Activated CD8-positive, alpha-beta T cell treated with anti-CD3 and anti-CD28 coated beads for 36 hours (primary cell): ENCODE measurements around the gene ATP10B. TPM values are rescaled to one million over a fixed set of nuclear protein-coding genes. Genes with fewer than 3 reads are reported as not detected.

Source experiments
- ATAC-seq: fragments of 200-7000 bp; cut with Tn5 transposase; one replicate; pipeline ENCODE4 v1.10.0; 2021; ENCODE audit warnings: mild to moderate bottlenecking, moderate library complexity
- CTCF ChIA-PET: fragments of 350-600 bp; sonication (Branson Sonifier 250); formaldehyde crosslinking; loops from one replicate; lab custom pipeline; 2021; ENCODE audit warnings: antibody characterized with exemption; lab: Charles Lee
- POLR2A ChIA-PET: fragments of 350-600 bp; sonication (Branson Sonifier 250); formaldehyde crosslinking; loops from one replicate; lab custom pipeline; 2021; ENCODE audit warnings: antibody characterized with exemption; lab: Charles Lee
- DNase-seq: peaks from one replicate; pipeline ENCODE4 v3.0.0-alpha.2; 2020
- H3K27ac Mint-ChIP-seq: one replicate; pipeline ENCODE4 v1.8.0; 2021; ENCODE audit warnings: mild to moderate bottlenecking, mixed read lengths
- H3K27me3 Mint-ChIP-seq: one replicate; pipeline ENCODE4 v1.8.0; 2021; ENCODE audit warnings: mixed read lengths
- H3K36me3 Mint-ChIP-seq: one replicate; pipeline ENCODE4 v1.8.0; 2021; ENCODE audit warnings: low read depth, mixed read lengths
- H3K4me1 Mint-ChIP-seq: one replicate; pipeline ENCODE4 v1.8.0; 2021; ENCODE audit warnings: low read depth, mixed read lengths
- H3K4me3 Mint-ChIP-seq: one replicate; pipeline ENCODE4 v1.8.0; 2021; ENCODE audit warnings: mild to moderate bottlenecking, moderate library complexity, mixed read lengths
- H3K9me3 Mint-ChIP-seq: one replicate; pipeline ENCODE4 v1.8.0; 2021; ENCODE audit warnings: mixed read lengths
- intact Hi-C: fragments of 100-400 bp; cut with micrococcal nuclease; formaldehyde crosslinking; loops from one replicate; pipeline ENCODE4 v1.10.0; 2022
- total RNA-seq, 2 experiments: library from RNA; stranded (reverse); gene quantifications; one replicate each; pipeline ENCODE4 v1.2.3, GENCODE V29; 2021
- TF ChIP-seq, protein P1 (sequence below): fragments of 200-600 bp; IDR thresholded peaks from one replicate; pipeline ENCODE4 v1.8.0; 2022; ENCODE audit warnings: antibody characterized with exemption, mild to moderate bottlenecking

The ATP10B gene
- total RNA-seq, 2 experiments from 2014 or later: not detected

GRCh38 chr5:160749682-160750081 is 102.3 kb downstream of the ATP10B start:
- TF ChIP-seq, protein P1, sequence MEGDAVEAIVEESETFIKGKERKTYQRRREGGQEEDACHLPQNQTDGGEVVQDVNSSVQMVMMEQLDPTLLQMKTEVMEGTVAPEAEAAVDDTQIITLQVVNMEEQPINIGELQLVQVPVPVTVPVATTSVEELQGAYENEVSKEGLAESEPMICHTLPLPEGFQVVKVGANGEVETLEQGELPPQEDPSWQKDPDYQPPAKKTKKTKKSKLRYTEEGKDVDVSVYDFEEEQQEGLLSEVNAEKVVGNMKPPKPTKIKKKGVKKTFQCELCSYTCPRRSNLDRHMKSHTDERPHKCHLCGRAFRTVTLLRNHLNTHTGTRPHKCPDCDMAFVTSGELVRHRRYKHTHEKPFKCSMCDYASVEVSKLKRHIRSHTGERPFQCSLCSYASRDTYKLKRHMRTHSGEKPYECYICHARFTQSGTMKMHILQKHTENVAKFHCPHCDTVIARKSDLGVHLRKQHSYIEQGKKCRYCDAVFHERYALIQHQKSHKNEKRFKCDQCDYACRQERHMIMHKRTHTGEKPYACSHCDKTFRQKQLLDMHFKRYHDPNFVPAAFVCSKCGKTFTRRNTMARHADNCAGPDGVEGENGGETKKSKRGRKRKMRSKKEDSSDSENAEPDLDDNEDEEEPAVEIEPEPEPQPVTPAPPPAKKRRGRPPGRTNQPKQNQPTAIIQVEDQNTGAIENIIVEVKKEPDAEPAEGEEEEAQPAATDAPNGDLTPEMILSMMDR: no peak
- Mint-ChIP-seq H3K4me3 (no peak overlapping the region), H3K27me3 (peaks cover 7% of the 10 kb centered on the region), H3K4me1 (no peaks in the 10 kb centered on the region), H3K27ac (no peak overlapping the region), H3K9me3 (no peaks in the 10 kb centered on the region), H3K36me3 (no peaks in the 10 kb centered on the region)
- DNase-seq (no peak), ATAC-seq (no peak)
- intact Hi-C loops: no loop called here
- ChIA-PET CTCF (no interaction called here), POLR2A (no interaction called here)

- Mint-ChIP-seq H3K4me1 (no peaks in the 10 kb centered on the region), H3K4me3 (no peak overlapping the region), H3K36me3 (no peaks in the 10 kb centered on the region), H3K9me3 (no peaks in the 10 kb centered on the region), H3K27me3 (peaks cover 7% of the 10 kb centered on the region), H3K27ac (no peak overlapping the region)
- ChIA-PET POLR2A (no interaction called here), CTCF (interaction anchor here (1.5 kb wide), 1 partner anchor 311 kb away, joined by 3 read pairs; no protein-coding TSS in a partner anchor)
- ATAC-seq (no peak), DNase-seq (no peak)
- intact Hi-C loops: no loop called here
- TF ChIP-seq, protein P1: no peak
These were observed 103.0 kb downstream of the ATP10B start for GRCh38 chr5:160749026-160749425.

DNA sequence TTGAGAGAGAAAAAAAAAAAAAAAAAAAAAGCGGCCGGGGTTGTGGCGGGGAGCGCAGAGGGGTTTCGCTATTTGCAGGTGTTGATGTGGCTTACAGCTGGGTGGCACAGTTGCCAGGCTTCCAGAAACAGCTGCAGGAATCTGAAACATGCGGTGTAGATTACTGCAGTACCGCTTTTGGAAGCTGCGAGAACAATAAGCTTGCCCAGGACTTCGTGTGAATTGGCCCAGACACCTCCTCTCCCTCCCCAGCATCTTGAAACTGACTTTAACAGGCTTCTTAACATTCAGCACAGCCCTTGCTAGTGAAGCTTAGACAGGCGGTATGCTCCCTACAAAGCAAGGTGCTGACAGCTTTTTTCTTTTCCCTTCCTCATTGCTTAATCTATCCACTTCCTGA is 104.0 kb downstream of the ATP10B start:
- intact Hi-C loops: no loop called here
- Mint-ChIP-seq H3K9me3 (no peaks in the 10 kb centered on the region), H3K4me1 (no peaks in the 10 kb centered on the region), H3K36me3 (no peaks in the 10 kb centered on the region), H3K27ac (no peak overlapping the region), H3K27me3 (peaks cover 7% of the 10 kb centered on the region), H3K4me3 (no peak overlapping the region)
- ChIA-PET CTCF (interaction anchor here (1.5 kb wide), 1 partner anchor 310 kb away, joined by 3 read pairs; no protein-coding TSS in a partner anchor), POLR2A (no interaction called here)
- DNase-seq: no peak
- no peak for ATAC-seq
- TF ChIP-seq, protein P1: no peak

GRCh38 chr5:160747559-160747958 is 104.5 kb downstream of the ATP10B start:
- TF ChIP-seq, protein P1: no peak
- H3K27ac Mint-ChIP-seq: no peak overlapping the region
- POLR2A ChIA-PET: no interaction called here
- CTCF ChIA-PET: interaction anchor here (1.0 to 1.5 kb wide), 2 partner anchors 20 to 309 kb away, joined by 3 to 4 read pairs; no protein-coding TSS in a partner anchor
- no peak overlapping the region for H3K4me3 Mint-ChIP-seq
- peaks cover 7% of the 10 kb centered on the region for H3K27me3 Mint-ChIP-seq
- intact Hi-C loops: no loop called here
- DNase-seq: no peak
- no peaks in the 10 kb centered on the region for H3K36me3 Mint-ChIP-seq
- no peak for ATAC-seq
- H3K9me3 Mint-ChIP-seq: no peaks in the 10 kb centered on the region
- H3K4me1 Mint-ChIP-seq: no peaks in the 10 kb centered on the region

- Mint-ChIP-seq H3K9me3 (no peaks in the 10 kb centered on the region), H3K4me3 (no peak overlapping the region), H3K36me3 (no peaks in the 10 kb centered on the region), H3K4me1 (no peaks in the 10 kb centered on the region), H3K27me3 (peaks cover 11% of the 10 kb centered on the region), H3K27ac (no peak overlapping the region)
- ChIA-PET CTCF (interaction anchor here (1.0 kb wide), 1 partner anchor 306 kb away, joined by 3 read pairs; no protein-coding TSS in a partner anchor), POLR2A (no interaction called here)
- intact Hi-C loops: no loop called here
- DNase-seq (no peak), ATAC-seq (no peak)
- TF ChIP-seq, protein P1: no peak
These were observed 107.5 kb downstream of the ATP10B start for GRCh38 chr5:160744268-160745101.
